ENCODE data around the gene SPART. TPM values are rescaled to one million over a fixed set of nuclear protein-coding genes. Genes with fewer than 3 reads are reported as not detected.
"Not testable (repeated sequence)": the region's sequence is repeated elsewhere in the genome, so short reads cannot be mapped to it uniquely, and the experiment has no call there.

SPART gene
- total RNA-seq, 2 experiments from 2014 or later = 23.6 to 24.0 TPM

DNA sequence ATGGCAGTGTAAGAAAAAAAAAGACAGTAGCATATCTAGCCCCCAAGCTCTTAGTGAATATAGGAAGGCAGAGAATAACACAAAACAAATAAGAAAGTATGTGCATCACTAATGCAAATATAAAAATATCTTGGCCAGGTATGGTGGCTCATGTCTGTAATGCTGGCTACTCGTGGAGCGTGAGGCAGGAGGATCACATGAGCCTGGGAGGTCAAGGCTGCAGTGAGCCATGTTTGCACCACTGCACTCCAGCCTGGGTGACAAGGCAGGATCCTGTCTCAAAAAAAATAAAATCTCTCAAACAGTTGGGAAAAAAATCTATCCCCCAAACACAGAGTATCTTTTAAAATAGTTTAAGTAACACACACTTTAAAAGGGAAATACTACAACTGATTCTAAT lies 17.4 kb downstream of the SPART start:
- POLR2A ChIA-PET = no interaction called here
- Mint-ChIP-seq H3K27me3 (no peaks in the 10 kb centered on the region), H3K36me3 (ENCODE audit: low read depth) (peaks cover 46% of the 10 kb centered on the region), H3K9me3 (no peaks in the 10 kb centered on the region), H3K27ac (no peak overlapping the region), H3K4me3 (no peak overlapping the region), H3K4me1 (peaks cover 5% of the 10 kb centered on the region)
- no peak for DNase-seq
- CTCF ChIA-PET = no interaction called here

DNA sequence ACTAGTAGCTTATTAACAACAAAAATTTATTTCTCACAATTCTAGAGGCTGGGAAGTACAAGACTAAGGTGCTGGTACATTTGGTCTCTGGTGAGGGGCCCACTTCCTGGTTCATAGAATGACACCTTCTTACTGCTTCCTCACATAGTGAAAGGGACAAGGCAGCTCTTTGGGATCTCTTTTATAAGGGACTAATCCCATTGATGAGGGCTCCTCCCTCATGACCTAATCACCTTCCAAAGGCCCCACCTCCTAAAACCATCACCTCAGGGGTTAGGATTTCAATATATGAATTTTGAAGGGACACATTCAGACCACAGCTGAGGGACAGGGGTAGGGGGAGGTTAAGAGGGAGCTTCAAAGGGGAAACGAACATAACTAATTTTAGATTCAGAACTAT lies 20.3 kb downstream of the SPART start:
- Mint-ChIP-seq H3K27me3 (no peaks in the 10 kb centered on the region), H3K9me3 (no peaks in the 10 kb centered on the region), H3K4me3 (no peak overlapping the region), H3K36me3 (ENCODE audit: low read depth) (peaks cover 44% of the 10 kb centered on the region), H3K4me1 (no peaks in the 10 kb centered on the region), H3K27ac (no peak overlapping the region)
- no peak for DNase-seq
- CTCF ChIA-PET = no interaction called here
- POLR2A ChIA-PET = no interaction called here

DNA sequence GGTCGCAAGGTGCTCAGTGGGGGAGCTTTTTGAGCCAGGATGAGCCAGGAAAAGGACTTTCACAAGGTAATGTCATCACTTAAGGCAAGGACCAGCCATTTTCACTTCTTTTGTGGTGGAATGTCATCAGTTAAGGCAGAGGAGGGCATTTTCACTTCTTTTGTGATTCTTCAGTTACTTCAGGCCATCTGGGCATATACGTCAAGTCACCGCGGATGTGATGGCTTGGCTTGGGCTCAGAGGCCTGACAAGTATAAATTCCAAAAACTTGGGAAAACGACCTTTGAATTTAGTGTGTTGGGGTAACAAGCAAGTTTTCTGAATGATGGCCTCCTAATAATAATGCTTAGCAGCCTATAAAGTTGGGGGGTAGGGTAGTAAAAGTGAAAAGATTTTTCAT lies 21.3 kb downstream of the SPART start:
- POLR2A ChIA-PET, H3K4me3 Mint-ChIP-seq, DNase-seq, H3K27me3 Mint-ChIP-seq, H3K27ac Mint-ChIP-seq, H3K9me3 Mint-ChIP-seq, CTCF ChIA-PET, H3K4me1 Mint-ChIP-seq: not testable (repeated sequence)
- peaks cover 43% of the 10 kb centered on the region for H3K36me3 Mint-ChIP-seq (ENCODE audit: low read depth)

DNA sequence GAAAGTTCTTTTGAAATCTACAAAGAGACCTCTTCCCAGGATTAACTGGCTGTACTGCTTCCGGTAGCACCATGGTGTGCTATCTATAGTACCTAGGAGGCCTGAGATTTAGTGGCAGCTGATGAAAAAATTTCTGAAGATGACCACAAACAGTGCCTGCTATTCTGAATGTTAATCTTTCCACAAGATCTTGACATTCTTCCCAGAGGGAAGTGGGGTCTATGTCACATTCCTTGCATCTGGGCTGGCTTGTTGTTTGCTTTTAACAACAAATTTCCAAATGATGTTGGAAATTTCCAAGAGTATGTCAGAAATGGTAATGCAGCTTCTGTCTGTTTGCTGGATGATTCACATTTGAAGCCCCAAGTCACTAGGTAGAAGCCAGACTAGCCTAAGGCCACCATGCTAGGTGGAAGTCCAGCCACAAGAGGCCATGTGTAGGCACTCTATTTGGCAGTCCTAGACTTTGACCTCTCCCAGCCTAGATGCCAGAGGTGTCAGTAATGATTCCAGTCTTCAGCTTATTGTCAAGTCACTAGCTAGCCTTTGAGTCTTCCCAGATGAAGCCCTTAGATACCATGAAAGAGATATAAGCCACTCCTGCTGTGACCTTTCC lies 22.1 kb downstream of the SPART start:
- Mint-ChIP-seq H3K27me3 (no peaks in the 10 kb centered on the region), H3K4me3 (no peak overlapping the region), H3K27ac (no peak overlapping the region), H3K4me1 (no peaks in the 10 kb centered on the region), H3K36me3 (ENCODE audit: low read depth) (peaks cover 38% of the 10 kb centered on the region), H3K9me3 (no peaks in the 10 kb centered on the region)
- ChIA-PET CTCF (no interaction called here), POLR2A (no interaction called here)
- DNase-seq = no peak

DNA sequence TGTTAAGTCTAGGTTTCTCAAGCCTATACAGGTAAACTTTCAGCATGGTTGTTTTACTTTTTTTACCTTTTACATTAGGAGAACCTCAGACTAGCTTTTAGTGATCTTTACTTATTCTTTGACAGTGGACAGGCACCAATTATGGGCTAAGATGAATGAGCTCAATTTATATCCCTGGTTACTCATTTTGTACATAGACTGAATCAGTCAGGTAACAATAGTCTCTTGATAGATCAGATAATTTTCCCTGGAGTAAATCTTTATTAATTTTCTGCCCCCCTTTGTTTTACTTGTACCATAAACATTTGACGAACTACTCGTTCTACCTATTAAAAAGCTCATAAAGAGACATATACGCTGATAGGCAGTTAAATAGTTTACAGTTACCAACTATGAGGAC lies 22.8 kb downstream of the SPART start:
- ChIA-PET CTCF (no interaction called here), POLR2A (no interaction called here)
- Mint-ChIP-seq H3K4me1 (no peaks in the 10 kb centered on the region), H3K27me3 (no peaks in the 10 kb centered on the region), H3K9me3 (no peaks in the 10 kb centered on the region), H3K36me3 (ENCODE audit: low read depth) (peaks cover 32% of the 10 kb centered on the region), H3K27ac (no peak overlapping the region), H3K4me3 (no peak overlapping the region)
- DNase-seq = no peak

DNA sequence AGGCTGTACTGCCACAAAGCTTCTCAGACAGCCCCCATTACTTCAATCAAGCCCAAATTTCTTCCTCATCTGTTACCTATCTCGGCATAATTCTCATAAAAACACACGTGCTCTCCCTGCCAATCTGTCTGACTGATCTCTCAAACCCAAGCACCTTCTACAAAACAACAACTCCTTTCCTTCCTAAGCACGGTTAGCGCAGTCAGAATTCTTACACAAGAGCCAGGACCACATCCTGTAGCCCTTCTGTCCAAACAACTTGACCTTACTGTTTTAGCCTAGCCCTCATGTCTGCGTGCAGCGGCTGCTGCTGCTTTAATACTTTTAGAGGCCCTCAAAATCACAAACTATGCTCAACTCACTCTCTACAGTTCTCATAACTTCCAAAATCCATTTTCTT lies 26.4 kb downstream of the SPART start:
- CTCF ChIA-PET, H3K27ac Mint-ChIP-seq, H3K4me3 Mint-ChIP-seq, H3K9me3 Mint-ChIP-seq, H3K27me3 Mint-ChIP-seq, H3K4me1 Mint-ChIP-seq, DNase-seq, POLR2A ChIA-PET: not testable (repeated sequence)
- H3K36me3 Mint-ChIP-seq (ENCODE audit: low read depth) = peaks cover 12% of the 10 kb centered on the region

DNA sequence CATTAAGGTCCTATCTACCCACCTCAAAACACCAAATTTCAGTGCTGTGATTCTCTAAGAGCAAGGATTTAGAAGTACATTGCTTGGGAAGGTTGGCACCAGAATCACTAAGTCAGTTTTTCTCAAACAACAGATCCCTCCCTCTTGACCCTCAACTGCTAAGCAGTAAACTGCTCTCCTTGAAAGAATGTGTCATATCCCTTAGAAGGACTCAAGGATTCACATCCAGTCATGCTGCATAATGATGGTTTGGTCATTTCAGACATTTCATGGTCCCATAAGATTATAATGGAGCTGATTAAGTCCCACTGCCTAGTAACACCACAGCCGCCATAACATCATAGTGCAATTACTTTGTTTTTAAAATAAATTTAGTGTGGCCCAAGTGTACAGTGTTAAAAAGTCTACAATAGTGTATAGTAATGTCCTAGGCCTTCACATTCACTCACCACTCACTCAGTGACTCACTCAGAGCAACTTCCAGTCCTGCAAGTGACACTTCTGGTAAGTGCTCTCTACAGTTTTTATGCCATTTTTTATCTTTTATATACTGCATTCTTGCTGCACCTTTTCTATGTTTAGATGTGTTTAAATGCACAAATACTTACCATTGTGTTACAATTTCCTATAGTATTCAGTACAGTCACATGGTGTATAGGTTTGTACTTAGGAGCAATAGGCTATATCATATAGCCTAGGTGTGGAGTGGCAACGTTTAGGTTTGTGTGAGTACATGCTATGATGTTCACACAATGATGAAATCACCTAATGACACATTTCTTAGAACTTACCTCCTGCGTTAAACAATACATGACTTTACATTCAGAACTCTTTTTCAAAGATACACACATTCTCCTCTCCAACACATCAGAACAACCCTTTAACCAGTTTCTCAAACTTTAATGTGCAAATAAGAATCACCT lies 32.9 kb downstream of the SPART start:
- no peak overlapping the region for H3K27ac Mint-ChIP-seq
- H3K27me3 Mint-ChIP-seq = no peaks in the 10 kb centered on the region
- H3K36me3 Mint-ChIP-seq (ENCODE audit: low read depth) = peaks cover 27% of the 10 kb centered on the region
- ChIA-PET CTCF (no interaction called here), POLR2A (no interaction called here)
- H3K4me3 Mint-ChIP-seq = no peak overlapping the region
- no peaks in the 10 kb centered on the region for H3K9me3 Mint-ChIP-seq
- no peak for DNase-seq
- H3K4me1 Mint-ChIP-seq = no peaks in the 10 kb centered on the region

DNA sequence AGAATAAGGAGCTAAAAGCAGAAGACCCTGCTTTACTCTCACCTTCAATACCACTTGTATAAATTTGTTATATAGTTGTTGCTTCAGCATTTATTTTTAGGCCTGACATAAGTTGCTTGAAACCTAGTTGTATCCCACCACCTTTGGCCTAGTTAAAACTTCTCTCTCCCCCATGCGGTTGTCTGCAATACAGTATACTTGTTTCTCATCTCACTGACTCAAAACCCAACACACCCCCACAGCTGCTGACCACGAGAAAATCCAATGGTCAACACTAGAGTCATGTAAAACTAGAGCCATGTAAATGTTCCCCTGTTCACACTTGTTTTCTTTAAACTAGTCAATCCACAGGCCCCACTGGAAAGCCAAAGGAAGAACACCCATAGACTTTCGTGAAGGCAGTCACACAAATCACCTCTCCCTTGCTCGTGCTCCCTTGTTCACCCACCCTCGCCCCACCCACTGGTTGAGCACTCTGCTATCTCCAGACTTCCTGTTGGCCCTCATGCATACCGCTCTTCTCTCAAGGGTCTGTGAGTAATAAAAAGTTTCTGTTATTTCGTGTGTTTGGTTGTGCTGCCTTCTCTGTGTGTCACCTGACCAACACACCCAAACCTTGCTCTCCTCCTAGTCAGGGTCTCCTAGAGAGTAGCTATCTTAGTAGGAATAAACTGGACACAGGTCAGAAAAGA lies 35.6 kb downstream of the SPART start:
- ChIA-PET POLR2A (interaction anchor here (0.8 kb wide), 1 partner anchor 11 kb away, joined by 3 read pairs; no protein-coding TSS in a partner anchor), CTCF (no interaction called here)
- no peak overlapping the region for H3K27ac Mint-ChIP-seq
- no peak for DNase-seq
- no peaks in the 10 kb centered on the region for H3K4me1 Mint-ChIP-seq
- no peaks in the 10 kb centered on the region for H3K9me3 Mint-ChIP-seq
- H3K36me3 Mint-ChIP-seq (ENCODE audit: low read depth) = peaks cover 27% of the 10 kb centered on the region
- H3K4me3 Mint-ChIP-seq = no peak overlapping the region
- no peaks in the 10 kb centered on the region for H3K27me3 Mint-ChIP-seq

DNA sequence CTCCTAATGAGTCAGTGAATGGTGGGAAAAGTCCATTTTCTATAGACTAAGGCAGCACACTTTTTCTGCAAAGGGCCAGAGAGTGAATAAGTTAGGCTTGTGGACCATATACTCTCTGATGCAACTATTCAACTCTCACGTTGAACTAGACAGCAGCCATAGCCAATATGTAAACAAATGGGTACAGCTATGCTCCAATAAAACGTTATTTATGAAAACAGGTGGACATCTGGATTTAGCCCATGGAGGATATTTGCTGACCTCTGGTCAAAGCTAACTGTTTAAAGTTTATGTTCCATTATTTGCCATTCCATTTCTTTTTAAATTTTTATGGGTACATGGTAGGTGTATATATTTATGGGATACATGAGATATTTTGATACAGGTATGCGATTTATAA lies 43.9 kb downstream of the SPART start:
- peaks cover 2% of the 10 kb centered on the region for H3K4me1 Mint-ChIP-seq
- H3K9me3 Mint-ChIP-seq = no peaks in the 10 kb centered on the region
- no peak overlapping the region for H3K27ac Mint-ChIP-seq
- no peak for DNase-seq
- ChIA-PET CTCF (interaction anchor here (1.3 kb wide), 1 partner anchor 45 kb away, joined by 4 read pairs; no protein-coding TSS in a partner anchor), POLR2A (no interaction called here)
- H3K4me3 Mint-ChIP-seq = no peak overlapping the region
- peaks cover 17% of the 10 kb centered on the region for H3K27me3 Mint-ChIP-seq
- peaks cover 3% of the 10 kb centered on the region for H3K36me3 Mint-ChIP-seq (ENCODE audit: low read depth)

DNA sequence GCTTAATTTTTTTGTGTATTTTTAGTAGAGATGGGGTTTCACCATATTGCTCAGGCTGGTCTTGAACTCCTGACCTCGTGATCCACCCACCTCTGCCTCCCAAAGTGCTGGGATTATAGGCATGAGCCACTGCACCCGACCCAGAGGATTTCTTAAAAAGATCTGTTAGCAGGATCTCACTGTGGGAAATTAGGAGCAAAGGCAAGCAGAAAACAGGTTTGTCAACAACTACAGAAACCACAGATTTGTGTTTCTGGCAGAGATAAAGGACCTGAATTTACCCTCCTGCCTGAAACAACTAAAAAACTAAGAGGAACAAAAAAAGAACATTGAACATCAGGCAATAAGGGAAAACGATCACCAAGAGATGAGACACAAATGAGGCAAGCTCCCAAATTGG lies 46.7 kb downstream of the SPART start:
- peaks cover 27% of the 10 kb centered on the region for H3K27me3 Mint-ChIP-seq
- H3K36me3 Mint-ChIP-seq (ENCODE audit: low read depth); H3K9me3 Mint-ChIP-seq; H3K4me1 Mint-ChIP-seq; H3K4me3 Mint-ChIP-seq; DNase-seq; H3K27ac Mint-ChIP-seq: not testable (repeated sequence)
- ChIA-PET CTCF (interaction anchor here (1.4 kb wide), 1 partner anchor 12 kb away, joined by 3 read pairs; no protein-coding TSS in a partner anchor), POLR2A (interaction anchor here (0.9 to 1.5 kb wide), 2 partner anchors 9 to 11 kb away, joined by 3 read pairs; no protein-coding TSS in a partner anchor)

DNA sequence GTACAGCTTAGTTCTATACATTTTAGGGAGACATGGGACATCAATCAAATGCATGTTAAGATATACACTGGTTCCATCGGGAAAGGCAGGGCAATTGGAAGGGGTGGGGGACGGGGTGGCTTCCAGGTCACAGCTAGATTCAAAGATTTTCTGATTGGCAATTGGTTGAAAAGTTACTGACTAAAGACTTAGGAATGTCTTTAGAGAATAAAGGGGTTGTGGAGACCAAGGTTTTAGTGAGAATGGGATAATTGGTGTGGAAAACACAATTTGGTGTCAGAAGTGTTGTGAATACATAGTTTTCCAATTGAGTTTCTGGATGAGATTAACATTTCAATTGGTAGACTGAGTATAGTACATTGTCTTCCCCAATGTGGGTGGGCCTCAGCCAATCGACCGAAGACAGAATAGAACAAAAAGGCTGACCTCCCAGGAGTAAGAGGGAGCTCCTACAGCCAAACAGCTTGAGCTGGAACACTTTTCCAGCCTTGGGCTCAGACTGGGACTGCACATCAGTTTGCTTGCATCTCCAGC lies 47.6 kb downstream of the SPART start:
- Mint-ChIP-seq H3K9me3 (no peaks in the 10 kb centered on the region), H3K4me3 (peak overlapping the region; percentile 73)

DNA sequence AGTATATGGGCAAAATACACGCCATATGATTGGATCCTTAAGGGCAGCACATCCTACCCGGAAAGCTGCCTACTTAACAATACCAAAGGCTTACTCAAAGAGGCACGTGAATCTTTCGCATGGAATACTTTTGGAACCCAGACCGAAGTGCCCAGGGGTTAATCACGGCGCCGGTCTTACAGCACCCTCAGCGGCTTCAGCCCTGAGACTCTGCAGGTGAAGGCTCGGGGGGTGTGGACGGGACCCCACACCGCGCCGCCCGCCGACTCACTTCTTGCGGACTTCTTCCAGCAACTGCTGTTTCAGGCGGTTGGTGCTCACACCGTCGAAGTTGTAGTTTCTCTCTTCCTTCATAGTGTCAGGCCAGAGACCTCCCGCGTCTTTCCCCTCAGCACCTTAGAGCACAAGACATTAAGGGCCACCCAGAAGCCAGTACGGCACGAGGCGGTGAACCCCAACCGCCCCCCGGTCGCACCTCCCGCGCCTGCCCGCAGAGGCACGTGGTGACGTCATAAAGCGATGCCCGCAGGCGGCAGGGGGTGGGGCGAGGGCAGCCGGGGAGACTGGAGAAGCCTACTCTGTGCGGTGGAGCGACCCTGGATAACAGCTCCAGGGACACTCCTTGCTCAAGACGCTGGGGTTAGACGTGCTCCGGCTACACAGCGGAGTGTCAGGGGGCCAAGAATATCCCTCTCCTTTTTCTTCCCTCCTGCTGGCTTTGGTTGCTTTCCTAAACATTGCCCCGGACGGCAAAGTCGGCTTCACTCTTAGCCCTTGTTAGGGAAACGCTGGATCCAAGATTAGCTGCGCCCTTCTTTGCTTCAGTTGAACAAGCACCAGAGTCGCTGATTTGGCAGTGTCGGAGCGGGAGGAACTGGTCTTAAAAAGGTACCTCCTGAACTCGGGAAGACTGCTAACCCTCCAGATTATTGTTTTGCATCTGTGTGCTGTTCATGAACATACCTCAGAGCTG lies 48.5 kb downstream of the SPART start, which contains the start of gene CCDC169:
Gene CCDC169 (minus strand): TSS at position 449 of the 973 bp plus-strand sequence. CDS start 95 bp downstream, at position 354.
- Mint-ChIP-seq H3K4me1 (peaks cover 8% of the 10 kb centered on the region), H3K9me3 (no peaks in the 10 kb centered on the region), H3K27ac (no peak within 1 kb of the TSS), H3K27me3 (peaks cover 28% of the 10 kb centered on the region), H3K4me3 (peak within 1 kb of the TSS; percentile 73), H3K36me3 (ENCODE audit: low read depth) (no peaks in the 10 kb centered on the region)
- POLR2A ChIA-PET = interaction anchor here (0.6 kb wide), 1 partner anchor 15 kb away, joined by 3 read pairs; no protein-coding TSS in a partner anchor
- CTCF ChIA-PET = interaction anchor here (1.1 to 1.8 kb wide), 2 partner anchors 10 to 15 kb away, joined by 3 to 4 read pairs; no protein-coding TSS in a partner anchor
- peak; percentile 74 for DNase-seq

More for the DNA sequence above, 47.6 kb downstream of the SPART start:
- Mint-ChIP-seq H3K4me1 (peaks cover 8% of the 10 kb centered on the region), H3K27me3 (peaks cover 27% of the 10 kb centered on the region), H3K27ac (no peak overlapping the region), H3K36me3 (ENCODE audit: low read depth) (no peaks in the 10 kb centered on the region)
- POLR2A ChIA-PET = interaction anchor here (0.9 to 1.5 kb wide), 2 partner anchors 10 to 12 kb away, joined by 3 read pairs; no protein-coding TSS in a partner anchor
- DNase-seq = no peak
- CTCF ChIA-PET = interaction anchor here (1.1 to 1.8 kb wide), 3 partner anchors 9 to 16 kb away, joined by 3 to 4 read pairs (median 3); no protein-coding TSS in a partner anchor

Measured in activated CD4-positive, alpha-beta memory T cell treated with anti-CD3 and anti-CD28 coated beads, Interleukin-2, amount 10 ng/mL, durations not matched to agents 7 days and 5 days (primary cell).